ENCODE measurements around the gene SPG21.
"Not testable (repeated sequence)": the region's sequence is repeated elsewhere in the genome, so short reads cannot be mapped to it uniquely, and the experiment has no call there.

The SPG21 gene, protein sequence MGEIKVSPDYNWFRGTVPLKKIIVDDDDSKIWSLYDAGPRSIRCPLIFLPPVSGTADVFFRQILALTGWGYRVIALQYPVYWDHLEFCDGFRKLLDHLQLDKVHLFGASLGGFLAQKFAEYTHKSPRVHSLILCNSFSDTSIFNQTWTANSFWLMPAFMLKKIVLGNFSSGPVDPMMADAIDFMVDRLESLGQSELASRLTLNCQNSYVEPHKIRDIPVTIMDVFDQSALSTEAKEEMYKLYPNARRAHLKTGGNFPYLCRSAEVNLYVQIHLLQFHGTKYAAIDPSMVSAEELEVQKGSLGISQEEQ

DNA sequence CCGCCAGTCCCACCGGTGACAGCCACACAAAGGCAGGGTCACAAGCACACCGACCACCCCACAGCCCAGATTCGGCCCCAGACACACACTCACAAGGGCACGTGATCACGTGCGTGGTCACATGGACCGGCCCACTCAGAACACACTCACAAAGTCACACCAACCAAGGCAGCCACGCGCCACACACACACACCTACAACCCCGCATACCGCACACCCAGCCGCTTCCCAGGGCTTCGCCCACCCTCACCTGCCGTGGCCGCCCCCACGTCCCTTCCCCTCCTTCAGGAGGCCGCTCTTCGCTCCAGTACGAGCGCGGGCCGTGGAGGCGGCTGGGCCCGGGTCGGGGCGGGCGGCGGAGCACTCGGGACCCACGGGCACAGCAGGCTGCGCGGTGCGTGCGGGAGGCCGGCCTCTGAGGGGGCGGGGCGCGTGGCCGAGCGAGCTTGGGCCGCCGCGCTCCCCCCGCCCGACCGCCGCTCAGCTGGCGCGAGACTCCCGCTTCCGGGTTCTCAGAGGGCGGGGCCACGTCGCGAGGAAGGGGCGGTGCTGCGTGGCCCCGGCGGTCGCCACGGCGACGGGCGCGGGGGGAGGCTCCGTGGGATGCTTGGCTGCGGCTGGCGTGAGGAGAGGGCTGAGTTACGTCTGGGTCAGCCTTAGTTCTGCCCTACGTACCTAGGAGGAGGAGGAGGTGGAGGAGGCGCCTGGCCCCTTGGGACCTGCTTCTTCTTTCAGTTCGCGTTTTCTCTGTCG is at the start of gene SPG21:
Gene SPG21 (minus strand): TSS at position 499 of the 752 bp plus-strand sequence. CDS start 6,345 bp downstream, outside the sequence.
- DNase-seq: no peak

DNA sequence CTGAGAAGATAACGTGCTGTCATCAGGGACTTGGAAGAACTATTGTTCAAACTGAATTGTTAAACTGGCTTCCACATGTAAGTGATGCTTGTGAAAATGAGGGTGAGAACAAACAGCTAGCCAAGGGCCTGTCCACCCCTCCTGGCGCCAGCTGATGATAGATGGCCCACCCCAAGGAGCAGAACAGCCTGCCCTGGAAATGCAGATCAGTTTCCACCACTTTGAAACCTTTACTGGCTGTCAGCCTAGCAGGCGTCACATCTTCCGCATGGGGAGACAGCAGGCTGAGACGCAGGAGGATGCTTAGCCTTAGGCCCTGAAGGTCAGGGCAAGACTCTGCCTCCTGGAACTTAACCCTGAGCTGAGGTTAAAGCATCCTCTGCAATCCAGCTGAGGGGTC is 49.1 kb upstream of the SPG21 start:
- no peak for DNase-seq

DNA sequence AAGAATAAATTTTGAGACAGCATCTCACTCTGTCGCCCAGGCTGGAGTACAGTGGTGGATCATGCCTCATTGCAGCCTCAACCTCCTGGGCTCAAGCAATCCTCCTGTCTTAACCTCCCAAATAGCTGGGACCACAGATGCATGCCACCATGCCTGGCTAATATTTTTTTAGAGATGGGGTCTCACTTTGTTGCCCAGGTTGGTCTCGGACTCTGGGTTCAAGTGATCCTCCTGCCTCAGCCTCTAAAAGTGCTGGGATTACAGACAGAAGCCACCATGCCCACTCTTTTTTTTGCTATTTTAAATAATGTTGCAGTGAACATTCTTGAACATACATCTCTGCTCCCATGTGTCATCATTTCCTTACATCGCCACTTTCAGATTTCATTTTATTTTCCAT is 48.7 kb upstream of the SPG21 start:
- DNase-seq: no peak

DNA sequence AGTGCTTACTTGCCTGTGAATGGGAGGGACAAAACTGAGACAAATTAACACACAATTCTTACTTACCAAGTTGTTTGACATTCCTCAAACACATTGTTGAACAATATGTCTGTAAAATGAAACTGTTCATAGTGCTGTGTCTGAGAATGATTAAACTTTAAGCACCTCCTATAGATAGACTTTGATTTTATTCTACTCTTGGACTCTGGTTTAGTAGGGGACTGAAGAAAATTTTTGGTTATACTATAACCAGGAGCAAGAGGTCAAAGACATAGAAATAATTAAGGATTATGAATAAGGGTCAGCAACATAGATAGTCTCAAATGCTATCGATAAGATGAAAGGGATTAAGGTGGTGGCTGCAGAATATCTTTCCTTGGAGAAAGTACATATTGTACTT is 47.6 kb upstream of the SPG21 start:
- no peak for DNase-seq

DNA sequence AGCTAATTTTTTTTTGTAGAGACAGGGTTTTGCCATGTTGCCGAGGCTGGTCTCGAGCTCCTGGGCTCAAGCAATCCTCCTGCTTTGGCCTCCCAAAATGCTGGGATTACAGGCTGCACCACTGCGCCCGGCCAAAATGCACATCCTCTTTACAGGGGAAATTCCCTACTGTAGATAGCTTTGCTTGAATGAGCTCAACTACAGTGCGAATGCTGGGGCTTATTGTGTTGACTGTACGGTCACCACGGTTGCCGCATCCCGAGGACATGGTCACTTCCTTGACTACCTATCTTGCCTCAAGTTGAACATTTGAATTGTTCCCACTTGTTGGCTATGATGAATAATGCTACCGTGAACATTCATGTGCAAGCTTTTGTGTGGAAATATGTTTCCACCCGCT is 45.0 kb upstream of the SPG21 start:
- no peak for DNase-seq

DNA sequence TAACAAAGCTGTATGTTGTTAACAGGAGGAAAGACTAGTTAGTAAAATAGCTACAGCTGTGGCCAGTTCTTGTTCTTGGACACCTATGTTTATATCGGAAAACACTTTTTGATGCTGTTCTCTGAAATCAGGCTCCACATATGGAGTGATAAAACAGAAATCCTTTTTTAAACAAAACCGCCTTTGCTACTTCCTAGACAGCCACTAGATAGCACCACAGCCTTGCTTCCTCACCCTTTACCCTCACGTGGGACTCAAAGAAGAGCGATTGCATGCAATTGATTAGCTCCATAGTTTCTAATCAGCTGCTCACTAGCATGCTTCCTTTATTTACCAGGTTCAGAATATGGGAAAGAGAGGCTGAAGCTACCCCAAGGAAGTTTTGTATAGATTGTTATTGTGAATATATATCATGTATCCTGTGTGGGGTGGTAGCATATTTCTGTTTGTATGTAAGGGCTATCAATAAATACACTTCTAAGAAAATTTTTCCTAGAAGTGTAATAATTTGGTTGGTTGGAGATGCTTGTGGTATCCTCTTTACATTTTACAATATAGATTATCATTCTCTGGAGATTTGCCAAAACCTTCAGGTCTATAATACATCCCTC is 44.0 kb upstream of the SPG21 start:
- DNase-seq: no peak

DNA sequence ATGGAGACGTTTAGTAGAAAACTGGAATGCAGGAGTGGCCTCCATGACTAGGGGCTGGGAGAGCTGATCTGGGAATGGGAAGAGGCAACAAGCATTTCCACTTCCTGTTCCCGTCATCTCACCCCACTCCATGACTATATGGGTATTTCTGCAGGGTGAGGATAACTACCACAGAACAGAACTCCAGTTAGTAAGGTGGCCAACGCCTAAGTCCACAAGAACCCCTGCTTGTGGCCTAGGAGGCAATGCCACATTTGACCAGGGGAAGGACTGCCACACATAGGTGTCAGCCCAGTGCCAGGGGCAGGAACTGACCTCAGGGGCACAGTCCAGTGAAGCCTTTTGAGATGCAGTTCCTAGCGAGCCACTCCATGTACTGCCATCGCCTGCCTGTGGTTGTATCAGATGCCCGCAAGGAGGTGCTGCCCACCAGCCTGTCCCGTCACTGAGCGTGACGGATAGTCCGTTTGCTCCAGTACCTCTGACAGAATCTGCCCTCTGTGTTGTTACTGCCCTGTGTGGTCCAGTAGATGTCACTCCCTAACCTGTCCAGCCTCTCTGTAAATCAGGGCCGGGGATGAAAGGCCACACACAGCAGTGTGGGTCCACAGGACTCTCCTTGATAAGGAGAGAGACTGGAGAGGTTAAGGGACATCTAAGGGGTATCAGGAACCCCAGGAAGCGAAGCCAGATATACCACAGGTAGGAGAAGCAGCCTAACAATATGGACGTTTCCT is 43.3 kb upstream of the SPG21 start:
- DNase-seq: no peak

DNA sequence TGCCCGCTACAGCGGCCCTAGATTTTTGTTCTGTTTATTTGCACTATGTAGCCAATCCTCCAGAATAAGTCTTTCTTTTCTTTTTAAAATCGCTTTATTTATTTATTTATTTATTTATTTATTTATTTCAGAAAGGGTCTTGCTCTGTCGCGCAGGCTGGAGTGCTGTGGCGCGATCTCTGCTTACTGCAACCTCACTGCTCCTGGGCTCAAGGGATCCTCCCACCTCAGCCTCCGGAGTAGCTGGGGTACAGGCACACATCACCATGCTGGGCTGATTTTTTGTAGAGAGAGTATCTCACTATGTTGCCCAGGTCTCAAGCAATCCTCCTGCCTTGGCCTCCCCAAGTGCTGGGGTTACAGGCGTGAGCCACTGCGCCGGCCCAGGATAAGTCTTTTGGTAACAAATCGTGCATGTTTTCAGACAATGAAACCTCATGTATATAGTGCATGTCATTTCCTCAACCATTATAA is 40.1 kb upstream of the SPG21 start:
- DNase-seq: no peak

DNA sequence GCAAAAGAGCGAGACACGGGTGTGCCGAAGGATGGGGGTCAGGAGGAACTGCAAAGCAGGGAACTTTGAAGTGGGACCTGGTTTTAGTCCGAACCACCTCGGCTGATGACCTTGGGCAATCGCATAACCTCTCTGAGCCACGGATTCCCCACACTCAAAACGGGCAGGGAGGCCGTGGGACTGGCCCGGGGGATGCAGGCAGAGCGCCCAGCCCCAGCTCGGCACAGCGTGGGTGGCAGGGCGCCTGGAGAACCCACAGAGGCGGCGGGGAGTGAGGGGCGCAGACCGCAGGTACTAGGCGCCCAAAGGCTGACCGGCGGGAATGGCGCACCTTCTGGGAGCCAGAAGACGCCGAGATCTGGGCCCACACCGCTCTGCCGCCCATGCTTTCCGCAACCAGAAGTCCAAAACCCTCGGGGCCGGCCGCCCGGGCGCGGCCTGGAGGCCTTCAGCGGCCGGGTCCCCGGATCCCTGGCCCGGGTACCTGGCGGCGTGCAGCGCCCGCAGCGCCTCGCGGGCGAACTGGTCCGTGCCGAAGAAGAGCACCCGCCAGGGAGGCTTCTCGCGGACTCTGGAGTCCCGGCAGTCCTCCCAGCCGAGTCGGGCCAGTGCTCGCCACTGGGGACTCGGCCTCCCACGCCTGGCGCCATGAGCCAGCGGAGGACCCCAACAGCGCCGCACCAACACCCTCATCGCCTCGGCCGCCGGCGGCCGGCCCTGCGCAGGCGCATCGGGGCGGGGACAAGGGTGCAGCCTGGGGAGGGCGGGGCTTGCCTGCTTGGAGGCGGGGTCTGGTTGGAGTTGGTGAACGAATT is 39.4 kb upstream of the SPG21 start, which contains the start of gene MTFMT:
Gene MTFMT (minus strand): TSS at position 719 of the 815 bp plus-strand sequence. CDS start 26 bp downstream, at position 693.
- peak; percentile 12 to 40 for DNase-seq

DNA sequence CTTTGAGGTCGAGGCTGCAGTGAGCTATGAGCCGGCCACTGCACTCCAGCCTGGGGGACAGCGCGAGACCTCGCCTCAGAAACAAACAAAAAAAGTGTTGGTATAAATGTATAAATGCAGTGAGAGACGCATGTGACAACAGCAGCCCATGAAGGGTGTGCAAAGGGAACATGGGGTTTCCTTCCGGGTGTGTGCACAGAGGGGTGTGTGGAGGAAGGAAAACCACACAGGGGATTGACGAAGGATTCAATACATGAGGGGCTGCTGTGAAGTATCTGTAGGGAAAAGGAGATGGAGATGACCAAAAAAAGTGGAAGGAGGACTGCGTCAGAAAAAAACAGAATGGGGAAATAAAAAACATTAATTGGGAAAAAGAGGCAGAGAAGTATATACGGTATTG is 38.6 kb upstream of the SPG21 start:
- no peak for DNase-seq

DNA sequence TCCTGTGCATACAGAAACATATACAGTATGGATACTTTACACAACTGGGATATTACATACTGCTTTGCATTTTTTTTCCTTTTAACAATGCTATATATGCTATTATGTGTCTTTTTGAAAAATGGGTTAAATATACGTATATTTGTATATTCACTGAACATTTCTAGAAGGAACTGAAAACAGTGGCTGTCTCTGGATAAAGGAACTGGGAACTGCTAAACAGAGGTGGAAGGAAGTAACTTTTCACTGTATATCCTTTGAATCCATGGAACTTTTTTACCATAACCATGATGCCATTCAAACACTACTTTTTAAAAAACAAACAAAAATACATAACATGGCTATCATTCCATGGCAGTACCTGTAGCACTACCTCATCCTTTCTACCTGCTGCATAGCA is 37.9 kb upstream of the SPG21 start:
- DNase-seq: no peak

DNA sequence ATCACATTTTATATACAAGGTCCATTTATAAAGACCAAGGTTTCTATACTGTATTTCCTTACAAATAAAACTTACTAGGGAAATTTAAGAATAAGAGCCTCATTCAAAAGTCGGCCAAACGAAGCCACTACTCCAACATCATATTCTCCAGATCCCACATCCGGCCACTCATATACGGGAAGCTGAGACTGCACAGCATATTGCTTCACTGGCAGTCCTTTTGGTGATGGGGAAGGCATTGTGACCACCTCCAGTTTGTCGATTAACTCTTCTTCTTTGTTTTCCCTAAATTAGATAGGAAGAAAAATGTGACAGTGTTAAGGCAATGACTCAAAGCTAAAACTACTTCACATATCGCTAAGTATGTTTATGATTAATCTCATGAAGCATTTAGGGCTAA is 37.0 kb upstream of the SPG21 start:
- no peak for DNase-seq

DNA sequence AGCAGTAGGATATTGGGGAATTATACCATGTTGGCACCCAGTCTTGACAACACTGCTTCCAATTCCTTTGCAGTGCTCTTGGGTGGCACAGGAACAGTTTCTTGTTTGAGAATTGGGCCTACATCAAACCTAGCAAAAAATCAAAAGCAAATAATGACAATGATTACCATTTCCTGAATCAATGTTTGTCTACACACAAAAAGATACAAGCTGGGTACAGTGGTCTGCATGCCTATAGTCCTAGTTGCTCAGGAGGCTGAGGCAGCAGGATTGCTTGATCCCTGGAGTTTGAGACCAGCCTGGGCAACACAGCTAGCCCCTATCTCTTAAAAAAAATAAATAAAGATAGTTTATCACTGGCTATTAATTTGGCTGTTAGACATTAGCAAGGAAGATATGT is 31.8 kb upstream of the SPG21 start:
- DNase-seq: no peak

DNA sequence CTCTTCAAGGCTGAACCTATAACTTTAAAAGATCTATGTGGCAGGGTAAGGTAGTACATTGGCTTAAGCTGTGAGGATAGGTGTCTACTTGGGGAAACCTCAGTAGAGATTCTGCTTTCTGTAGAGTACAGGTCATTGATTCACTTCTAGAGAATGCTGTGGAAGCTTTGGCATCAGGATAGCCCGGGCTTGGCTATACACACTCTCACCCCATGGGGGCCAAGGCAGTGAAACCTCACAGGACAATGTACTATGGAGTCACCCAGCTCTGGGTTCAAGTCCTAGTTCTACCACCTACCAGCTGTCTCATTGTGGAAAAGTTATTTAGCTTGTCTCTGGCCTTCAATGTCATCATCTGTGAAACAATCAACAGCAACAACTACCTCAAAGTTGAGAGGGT is 30.7 kb upstream of the SPG21 start:
- no peak for DNase-seq

DNA sequence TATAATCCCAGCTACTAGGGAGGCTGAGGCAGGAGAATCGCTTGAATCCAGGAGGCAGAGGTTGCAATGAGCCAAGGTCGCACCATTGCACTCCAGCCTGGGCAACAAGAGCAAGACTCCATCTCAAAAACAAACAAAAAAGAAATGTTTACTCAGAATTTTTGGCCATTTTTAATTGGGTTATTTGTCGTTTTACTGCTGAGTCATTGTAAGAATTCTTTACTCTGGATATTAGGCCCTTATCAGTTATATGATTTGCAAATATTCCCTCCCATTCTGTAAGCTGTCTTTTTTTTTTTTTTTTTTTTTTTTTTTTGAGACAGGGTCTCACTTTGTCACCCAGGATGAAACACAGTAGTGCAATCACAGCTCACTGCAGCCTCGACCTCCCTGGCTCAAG is 21.5 kb upstream of the SPG21 start:
- DNase-seq: not testable (repeated sequence)

DNA sequence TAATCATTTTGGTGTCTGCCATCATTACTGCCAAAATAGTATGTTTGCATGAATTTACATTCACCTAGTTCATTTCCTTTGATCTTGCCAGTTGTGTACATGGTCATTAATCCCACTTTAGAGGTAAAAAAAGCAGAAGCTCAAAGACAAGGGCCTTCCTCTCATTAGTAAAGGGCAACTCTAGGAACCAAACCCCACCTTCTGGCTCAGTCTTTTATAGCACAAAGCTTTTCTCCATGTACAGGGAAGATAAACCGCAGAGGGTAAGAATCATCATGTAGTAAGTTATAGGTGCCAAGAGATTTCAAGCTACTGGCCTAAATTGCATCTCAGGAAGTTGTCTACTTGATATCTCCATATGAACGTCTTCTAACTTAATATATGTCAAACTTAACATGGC is 19.3 kb upstream of the SPG21 start:
- no peak for DNase-seq

DNA sequence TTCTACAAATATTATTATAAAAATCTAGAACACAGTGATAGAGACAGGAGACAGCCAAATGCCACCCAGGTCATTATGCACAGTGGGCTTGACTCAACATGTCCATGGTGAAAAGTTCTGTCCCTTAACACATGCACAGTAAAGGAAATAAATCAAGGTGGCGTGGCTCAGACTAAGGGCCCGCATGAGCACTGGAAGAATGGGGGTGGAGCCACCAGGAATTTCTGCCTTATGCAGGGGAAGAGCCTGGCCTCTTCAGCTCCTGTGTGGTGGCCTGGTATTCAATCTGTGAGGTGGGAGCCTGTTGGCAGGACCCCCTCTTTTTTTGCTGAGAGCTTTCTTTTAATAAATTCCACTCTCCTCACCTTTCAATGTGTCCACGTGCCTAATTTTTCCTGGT is 17.2 kb upstream of the SPG21 start:
- DNase-seq: no peak

DNA sequence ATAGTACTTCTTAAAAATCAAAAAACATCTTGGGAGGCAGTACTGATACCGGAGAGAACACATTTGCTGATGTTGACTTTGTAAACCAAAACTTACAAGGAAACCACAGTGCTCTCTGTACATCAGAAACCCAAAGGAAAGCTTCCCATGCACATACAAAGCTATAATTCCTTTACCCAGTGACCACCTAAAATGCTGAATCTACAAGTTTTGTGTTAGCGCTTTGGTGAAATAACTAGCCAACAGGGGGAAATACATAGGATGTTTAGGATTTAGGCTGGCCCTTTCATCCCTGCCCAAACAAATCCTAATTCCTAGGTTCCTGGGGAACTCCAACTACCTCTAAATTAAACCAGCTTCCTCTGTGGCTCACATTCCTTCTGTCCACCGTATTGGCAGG is 15.3 kb upstream of the SPG21 start:
- no peak for DNase-seq

DNA sequence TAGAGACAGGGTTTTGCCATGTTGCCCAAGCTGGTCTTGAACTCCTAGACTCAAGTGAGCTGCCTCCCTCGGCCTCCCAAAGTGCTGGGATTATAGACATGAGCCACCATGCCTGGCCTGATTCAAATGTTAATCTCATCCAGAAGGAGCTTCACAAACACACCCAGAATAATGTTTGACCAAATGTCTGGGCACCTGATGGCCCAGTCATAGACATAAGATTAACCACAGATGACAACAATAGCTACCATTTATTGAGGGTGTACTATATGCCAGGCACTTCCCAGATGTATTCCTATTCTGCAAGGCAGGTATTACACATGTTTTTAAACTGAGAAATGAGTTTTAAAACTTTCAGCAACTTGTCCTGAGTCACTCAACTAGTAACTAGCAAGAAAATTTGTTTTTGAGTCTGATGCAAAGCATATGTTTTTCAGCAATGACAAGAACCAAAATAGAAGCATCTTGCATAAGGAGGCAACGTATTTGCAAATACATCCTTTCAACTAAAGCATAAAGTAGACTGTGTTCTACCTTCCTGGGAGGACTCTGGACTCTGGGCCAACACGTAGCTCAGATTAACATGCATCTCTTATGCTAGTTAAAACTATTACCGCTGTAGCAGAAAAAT is 8.1 kb upstream of the SPG21 start:
- no peak for DNase-seq

DNA sequence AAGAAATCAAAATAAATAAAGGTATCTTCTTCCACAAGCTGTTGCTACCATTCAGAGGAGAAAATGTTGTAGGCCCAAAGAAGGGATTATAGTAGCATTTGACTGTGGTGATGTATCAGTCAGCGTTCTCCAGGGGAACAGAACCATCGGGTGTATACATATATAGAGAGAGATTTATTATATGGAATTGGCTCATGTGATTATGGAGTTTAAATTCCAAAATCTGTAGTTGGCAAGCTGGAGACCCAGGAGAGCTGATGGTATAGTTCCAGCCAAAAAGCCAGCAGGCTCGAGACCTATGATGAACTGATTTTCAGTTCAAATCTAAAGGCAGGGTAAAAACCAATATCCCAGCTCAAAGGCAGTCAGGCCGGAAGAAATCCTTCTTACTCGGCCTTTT is 7.4 kb upstream of the SPG21 start:
- no peak for DNase-seq

DNA sequence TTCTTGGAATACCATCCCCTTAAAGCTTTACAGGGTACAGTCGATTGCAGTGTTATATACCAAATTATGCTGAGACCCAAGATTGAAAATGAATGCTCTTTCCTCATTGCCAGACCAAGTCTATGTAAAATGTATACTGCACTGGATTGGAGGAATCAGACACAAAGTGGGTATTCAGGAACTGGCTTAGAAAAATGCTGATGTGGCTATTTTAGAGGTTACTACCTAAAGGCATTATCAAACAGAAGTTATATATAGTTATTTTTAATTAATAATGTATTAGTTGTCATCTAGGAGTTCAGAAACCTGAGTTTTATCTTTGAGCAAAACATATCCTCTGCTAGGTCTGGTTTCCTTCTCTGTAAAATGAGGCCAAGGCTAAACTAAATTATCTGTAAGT is 3.6 kb upstream of the SPG21 start:
- DNase-seq: no peak

All from cerebellar nuclear complex (tissue), 1 donor.